GM19463 (cell line): ENCODE results near the gene GPR137C.
A peak's percentile ranks its signal among the peaks of the same experiment; 100 is the strongest.

Experiments
- ATAC-seq: cut with Tn5 transposase; IDR thresholded peaks from one replicate; pipeline ENCODE4 v1.9.1; 2021; ENCODE audit warnings: mild to moderate bottlenecking, moderate library complexity; ENCODE audit not compliant: unreplicated experiment

Gene GPR137C, protein sequence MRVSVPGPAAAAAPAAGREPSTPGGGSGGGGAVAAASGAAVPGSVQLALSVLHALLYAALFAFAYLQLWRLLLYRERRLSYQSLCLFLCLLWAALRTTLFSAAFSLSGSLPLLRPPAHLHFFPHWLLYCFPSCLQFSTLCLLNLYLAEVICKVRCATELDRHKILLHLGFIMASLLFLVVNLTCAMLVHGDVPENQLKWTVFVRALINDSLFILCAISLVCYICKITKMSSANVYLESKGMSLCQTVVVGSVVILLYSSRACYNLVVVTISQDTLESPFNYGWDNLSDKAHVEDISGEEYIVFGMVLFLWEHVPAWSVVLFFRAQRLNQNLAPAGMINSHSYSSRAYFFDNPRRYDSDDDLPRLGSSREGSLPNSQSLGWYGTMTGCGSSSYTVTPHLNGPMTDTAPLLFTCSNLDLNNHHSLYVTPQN

GRCh38 chr14:52552063-52552988 is at the start of gene GPR137C, which contains the start of gene TXNDC16:
GPR137C (plus strand) TSS chr14:52552836; CDS start chr14:52553148, 312 bp downstream.
TXNDC16 (minus strand) TSS chr14:52552505; CDS start chr14:52543557, 8,948 bp downstream.
- peak; percentile 91 for ATAC-seq

DNA sequence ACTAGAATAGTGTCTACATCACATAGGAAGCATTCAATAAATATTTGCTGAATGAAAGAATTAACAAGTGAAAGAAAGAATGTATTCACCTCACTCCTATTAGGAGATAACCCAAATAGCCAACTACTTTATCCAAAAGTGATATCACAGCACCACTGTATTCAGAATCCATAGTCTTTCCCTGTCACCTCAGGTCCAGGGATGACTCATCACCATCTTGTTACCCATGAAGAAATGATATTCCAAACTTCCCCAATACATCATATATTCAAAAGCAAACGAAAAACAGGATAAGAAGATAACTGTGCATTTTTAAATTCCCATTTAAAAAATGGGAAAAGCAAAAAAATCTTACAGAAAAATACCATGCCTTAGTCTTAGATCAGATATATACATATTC is 39.4 kb upstream of the GPR137C start:
- ATAC-seq = no peak

DNA sequence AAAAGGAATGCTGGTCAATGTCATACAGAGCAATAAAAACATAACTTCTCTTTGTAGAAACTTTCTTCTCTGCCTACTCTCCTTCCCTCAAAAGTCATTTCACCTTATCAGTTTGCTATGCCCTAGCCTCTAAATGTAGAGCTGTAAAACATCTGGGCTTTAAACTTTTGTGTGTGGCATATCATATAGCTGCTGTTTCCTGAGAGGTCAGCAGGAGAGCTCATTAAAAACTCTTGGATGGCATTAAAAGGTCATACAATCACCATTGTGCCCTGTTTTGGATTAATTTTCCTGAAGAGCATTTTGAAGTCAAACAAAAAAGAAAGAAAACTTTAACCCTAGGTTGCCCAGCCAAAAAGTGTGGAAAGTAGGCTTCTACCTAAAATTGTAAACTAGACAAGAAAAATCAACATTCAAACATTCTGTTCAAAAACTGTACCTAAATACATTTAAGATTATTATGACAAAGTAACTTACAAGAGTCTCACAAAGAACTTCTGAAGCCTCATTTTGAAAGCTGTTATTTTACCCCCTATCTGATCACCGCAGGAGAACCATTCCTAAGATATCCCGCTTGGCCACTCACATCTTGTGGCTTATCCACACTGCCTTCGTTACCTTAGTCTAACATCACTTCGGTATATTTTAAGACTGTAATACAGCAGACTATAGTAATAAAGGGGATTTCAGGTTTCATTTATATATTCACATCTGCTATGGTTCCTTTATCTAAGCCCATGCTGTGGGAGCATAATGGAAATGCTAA is 38.4 kb upstream of the GPR137C start:
- no peak for ATAC-seq

DNA sequence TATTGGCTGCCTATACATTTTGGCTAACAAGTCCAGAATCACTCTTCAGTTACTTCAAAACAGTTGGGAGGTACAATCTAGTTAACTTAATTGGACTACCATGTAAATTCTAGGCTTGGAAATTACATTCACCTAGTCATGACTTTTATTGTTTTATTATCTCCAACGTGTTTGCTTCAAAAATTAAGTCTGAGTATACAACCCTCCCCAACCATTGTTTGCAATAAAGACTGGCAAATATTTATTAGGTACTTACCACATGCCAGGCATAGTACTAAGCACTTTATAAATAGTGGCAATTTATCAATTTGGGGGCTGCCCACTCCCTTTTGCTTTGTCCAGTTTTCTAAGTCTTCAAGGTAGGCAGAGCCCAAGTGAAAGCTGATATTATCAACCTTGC is 30.6 kb upstream of the GPR137C start:
- no peak for ATAC-seq

DNA sequence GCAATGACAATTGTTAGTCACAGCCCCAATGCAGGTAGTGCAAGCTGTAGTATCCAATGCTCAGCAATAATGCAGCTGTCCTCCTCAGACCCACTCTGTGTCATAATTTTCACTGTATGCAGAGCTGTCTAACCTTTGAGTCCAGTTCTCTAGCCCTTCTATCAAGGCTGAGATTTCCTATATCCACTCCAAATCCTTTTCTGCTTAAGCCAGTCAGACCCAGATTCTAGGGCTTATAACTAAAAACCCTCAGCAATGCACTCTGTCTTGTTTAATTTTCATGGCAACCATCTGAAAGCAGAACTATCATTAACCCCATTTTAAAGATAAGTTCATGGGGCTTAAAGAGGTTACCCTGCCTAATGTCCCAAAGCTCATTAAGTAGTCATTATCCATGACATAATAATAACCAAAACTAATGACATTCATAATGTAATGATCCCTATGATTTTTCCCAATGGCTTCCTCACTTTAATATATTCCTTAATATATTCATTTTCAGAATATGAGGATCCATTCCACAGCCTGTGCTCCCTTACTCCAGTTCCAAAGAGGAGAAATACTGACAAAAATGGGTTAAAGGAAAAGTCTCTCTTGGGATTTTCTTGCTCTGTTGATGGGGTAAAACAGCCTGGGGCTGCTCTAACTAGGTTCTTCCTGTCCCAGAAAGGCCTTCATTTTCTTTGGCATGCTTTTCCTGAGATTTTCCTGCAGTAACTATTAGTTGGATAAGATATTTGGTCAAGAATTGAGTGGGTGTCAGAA is 29.9 kb upstream of the GPR137C start:
- no peak for ATAC-seq

DNA sequence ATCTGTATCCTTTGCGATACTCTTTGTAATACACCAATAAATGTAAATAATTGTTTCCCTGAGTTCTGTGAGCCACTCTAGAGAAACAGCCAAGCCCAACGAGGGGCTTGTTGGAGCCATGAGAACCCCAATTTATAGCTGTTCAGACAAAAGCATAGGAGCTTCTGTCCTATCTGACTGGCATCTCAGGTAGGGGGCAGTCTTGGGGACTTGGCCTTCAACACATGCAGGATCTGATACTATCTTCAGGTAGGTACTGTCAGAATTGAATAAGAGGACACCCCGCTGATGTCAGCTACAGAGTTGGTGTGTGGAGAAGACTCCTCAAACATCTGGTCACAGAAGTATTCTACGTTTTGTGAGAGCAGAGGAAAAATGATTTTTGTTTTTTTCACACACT is 25.6 kb upstream of the GPR137C start:
- ATAC-seq = no peak

DNA sequence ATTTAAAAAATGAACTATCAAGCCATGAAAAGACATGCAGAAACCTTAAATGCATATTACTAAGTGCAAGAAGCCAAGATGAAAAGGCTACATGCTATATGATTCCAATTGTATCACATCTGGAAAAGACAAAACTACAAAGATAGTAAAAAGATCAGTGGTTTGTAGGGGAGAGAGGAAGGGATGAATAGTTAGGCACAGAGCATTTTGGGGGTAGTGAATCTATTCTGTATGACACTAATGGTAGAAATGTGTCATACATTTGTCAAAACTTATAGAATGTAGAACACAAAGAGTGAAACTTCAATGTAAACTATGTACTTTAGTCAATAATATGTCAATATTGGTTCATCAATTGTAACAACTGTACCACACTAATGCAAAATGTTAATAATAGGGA is 21.2 kb upstream of the GPR137C start:
- no peak for ATAC-seq

DNA sequence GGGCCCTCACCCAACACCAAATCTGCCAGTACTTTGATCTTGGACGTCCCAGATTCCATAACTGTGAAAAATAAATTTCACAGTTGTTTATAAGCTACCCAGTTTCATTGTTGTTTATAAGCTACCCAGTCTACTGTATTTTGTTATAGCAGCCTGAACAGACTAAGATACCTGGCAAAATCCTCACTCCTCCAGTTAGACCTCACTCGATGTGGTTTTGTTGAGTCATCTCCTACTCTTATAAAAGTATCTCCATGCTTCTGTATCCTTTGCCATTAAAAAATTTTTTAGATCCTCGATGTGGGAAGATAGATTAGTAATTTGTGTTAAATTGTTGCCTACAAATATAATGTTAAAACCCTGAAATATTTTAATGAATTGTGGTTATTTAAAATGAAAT is 16.4 kb upstream of the GPR137C start:
- no peak for ATAC-seq

DNA sequence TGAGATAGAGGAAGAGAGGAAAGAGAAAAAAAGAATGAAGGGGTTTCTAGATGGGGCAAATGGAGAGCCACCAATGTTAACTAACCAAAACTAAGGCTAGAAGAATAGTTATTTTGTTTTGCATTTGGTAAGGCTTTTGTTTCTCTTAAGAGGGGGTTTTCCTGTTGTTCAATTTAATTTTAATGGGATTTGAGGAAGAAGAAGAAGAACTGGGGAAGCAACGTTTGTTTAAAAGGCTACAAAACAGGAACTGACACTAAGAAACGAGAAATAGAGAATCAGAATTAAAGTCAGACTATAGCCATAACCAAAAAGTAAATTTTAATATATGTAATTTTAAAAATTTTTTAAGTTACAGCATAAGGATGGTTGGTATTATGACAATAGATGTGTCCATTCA is 14.0 kb upstream of the GPR137C start:
- no peak for ATAC-seq

GRCh38 chr14:52545584-52546317 is 6.9 kb upstream of the GPR137C start:
- ATAC-seq = no peak

DNA sequence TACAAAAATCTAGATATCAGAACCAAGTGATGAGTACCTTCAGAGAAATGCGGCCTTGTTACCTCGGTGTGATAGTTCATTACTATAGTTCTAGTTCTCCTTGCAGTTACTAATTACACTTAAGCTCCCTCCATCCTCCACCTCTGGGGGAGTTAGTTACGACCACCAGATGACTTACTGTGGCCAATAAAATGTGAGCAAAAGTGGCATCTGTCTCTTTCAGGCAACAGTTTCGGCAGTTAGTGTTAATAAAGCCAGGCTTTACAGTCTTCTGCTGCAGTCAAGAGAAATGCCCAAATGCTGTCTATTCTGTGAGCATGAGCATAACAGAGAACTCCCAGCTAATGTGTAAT is 6.3 kb upstream of the GPR137C start:
- no peak for ATAC-seq

GRCh38 chr14:52547027-52547426 is 5.6 kb upstream of the GPR137C start:
- no peak for ATAC-seq

GRCh38 chr14:52547526-52547925 is 5.1 kb upstream of the GPR137C start:
- no peak for ATAC-seq

GRCh38 chr14:52550661-52551060 is 2.0 kb upstream of the GPR137C start:
- no peak for ATAC-seq

- no peak for ATAC-seq
Observed at GRCh38 chr14:52551205-52551604, 1.4 kb upstream of the GPR137C start.

DNA sequence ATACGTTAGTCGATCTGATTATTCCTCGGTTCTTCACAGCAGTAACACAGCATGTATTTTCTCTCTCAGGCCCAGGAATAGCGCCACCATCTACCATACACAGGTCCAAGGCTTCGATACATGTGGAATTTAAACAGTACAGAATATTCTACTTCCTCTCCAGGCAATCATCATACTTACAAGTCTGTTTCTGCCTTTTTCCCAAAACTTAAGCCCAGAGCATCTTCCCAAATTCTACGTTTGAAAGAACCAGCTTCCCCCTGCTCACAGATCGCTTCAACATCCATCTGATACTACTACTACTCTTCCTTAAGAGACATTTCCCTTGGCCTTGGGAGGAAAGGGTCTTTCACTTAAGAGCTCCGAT is 957 bp upstream of the GPR137C start:
- ATAC-seq = no peak

DNA sequence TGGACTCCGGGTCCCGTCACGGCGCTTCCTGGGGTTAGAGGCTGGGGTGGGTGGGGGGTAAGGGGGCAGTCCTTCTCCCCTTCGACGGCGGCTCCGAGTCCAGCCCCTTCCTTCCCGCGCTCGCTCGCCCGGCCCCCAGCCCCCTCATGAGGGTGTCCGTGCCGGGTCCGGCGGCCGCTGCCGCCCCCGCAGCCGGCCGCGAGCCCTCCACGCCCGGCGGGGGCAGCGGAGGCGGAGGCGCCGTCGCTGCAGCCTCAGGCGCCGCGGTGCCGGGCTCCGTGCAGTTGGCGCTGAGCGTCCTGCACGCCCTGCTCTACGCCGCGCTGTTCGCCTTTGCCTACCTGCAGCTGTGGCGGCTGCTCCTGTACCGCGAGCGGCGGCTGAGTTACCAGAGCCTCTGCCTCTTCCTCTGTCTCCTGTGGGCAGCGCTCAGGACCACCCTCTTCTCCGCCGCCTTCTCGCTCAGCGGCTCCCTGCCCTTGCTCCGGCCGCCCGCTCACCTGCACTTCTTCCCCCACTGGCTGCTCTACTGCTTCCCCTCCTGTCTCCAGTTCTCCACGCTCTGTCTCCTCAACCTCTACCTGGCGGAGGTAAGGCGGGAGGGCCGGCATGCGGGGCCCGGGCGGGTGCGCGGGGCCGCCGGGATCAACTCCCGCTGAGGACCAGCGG is 500 bp downstream of the GPR137C start:
- peak; percentile 12 for ATAC-seq

- ATAC-seq = no peak
Observed at GRCh38 chr14:52553671-52554575, 1.3 kb downstream of the GPR137C start.
